GM12878 (cell line): ENCODE data around the gene CRELD2. TPM values are rescaled to one million over a fixed set of nuclear protein-coding genes. Genes with fewer than 3 reads are reported as not detected.

ENCODE experiments used
- ATAC-seq: fragments of 200-7000 bp; cut with Tn5 transposase; 3 replicates; pipeline ENCODE4 v1.9.1; 2020; ENCODE audit warnings: mild to moderate bottlenecking, moderate library complexity
- BruUV-seq: library from RNA; stranded (reverse); fragments of 400-500 nt; replicated peaks from 2 replicates; lab custom pipeline; 2021; lab: Mats Ljungman, UMichigan
- CTCF ChIA-PET: fragments of 300-600 bp; sonication (Branson Sonifier 250); formaldehyde crosslinking; extraction: SDS; loops from one replicate; lab custom pipeline; 2021; ENCODE audit warnings: inconsistent platforms; lab: Yijun Ruan, JAX
- POLR2A ChIA-PET: fragments of 350-600 bp; formaldehyde crosslinking; extraction: SDS; loops from one replicate; lab custom pipeline; 2021; ENCODE audit warnings: inconsistent platforms; lab: Charles Lee
- RAD21 ChIA-PET: fragments of 300-600 bp; sonication (Branson Sonifier 250); formaldehyde crosslinking; loops from one replicate; lab custom pipeline; 2023; ENCODE audit warnings: antibody characterized with exemption; ENCODE audit not compliant: unreplicated experiment; lab: Charles Lee
- SMC1A ChIA-PET: fragments of 300-600 bp; sonication (Branson Sonifier 250); formaldehyde crosslinking; loops from one replicate; lab custom pipeline; 2023; ENCODE audit not compliant: unreplicated experiment, uncharacterized antibody; lab: Charles Lee
- DNase-seq: peaks from one replicate; pipeline ENCODE4 v3.0.0-alpha.2; 2011; ENCODE audit warnings: low read depth, low spot score
- FAIRE-seq: peaks from 3 replicates; lab custom pipeline; 2011; peaks lifted over from hg19 to GRCh38; lab: Jason Lieb, UNC
- H2AFZ ChIP-seq: 2 replicates; pipeline ENCODE4 v1.6.0; 2011; ENCODE audit warnings: low read depth, low read length, control low read depth; ENCODE audit not compliant: control insufficient read depth
- H3K27ac ChIP-seq: 2 replicates; pipeline ENCODE4 v1.5.1; 2011; ENCODE audit warnings: control low read depth; ENCODE audit not compliant: control insufficient read depth, insufficient read depth
- H3K27me3 ChIP-seq, 2 experiments: replicated peaks in 1 of 2; 2 replicates each; pipeline versions ENCODE4 v1.6.0 to v1.6.1; 2011; ENCODE audit warnings: low read length in 1 of 2; ENCODE audit not compliant: control insufficient read depth in 2 of 2, insufficient read depth in 2 of 2
- H3K36me3 ChIP-seq, 2 experiments: 2 replicates each; pipeline ENCODE4 v1.5.1; 2011; ENCODE audit warnings: low read length in 1 of 2; ENCODE audit not compliant: control insufficient read depth in 2 of 2, insufficient read depth in 2 of 2
- H3K4me1 ChIP-seq: 2 replicates; pipeline ENCODE4 v1.6.1; 2011; ENCODE audit warnings: mild to moderate bottlenecking, low read length, moderate library complexity, mixed read lengths; ENCODE audit not compliant: control insufficient read depth, insufficient read depth
- H3K4me2 ChIP-seq: 2 replicates; pipeline ENCODE4 v1.6.0; 2011; ENCODE audit warnings: control low read depth; ENCODE audit not compliant: control insufficient read depth, insufficient read depth
- H3K4me3 ChIP-seq: fragments of 200-600 bp; sonication (generic); 2 replicates; pipeline ENCODE4 v1.5.1; 2016
- H3K79me2 ChIP-seq: 2 replicates; pipeline ENCODE4 v1.6.0; 2011; ENCODE audit warnings: low read length; ENCODE audit not compliant: control insufficient read depth, insufficient read depth
- H3K9ac ChIP-seq: 2 replicates; pipeline ENCODE4 v1.8.0; 2011; ENCODE audit warnings: low read length, control low read depth, mixed read lengths; ENCODE audit not compliant: control insufficient read depth, insufficient read depth
- H3K9me3 ChIP-seq: replicated peaks from 3 replicates; pipeline ENCODE4 v1.5.1; 2011; ENCODE audit warnings: mild to moderate bottlenecking, low read length; ENCODE audit not compliant: control insufficient read depth, insufficient read depth
- H4K20me1 ChIP-seq: 2 replicates; pipeline ENCODE4 v1.6.0; 2011; ENCODE audit not compliant: control insufficient read depth, insufficient read depth
- FOS ChIP-seq: IDR thresholded peaks from 3 replicates; pipeline ENCODE4 v1.6.1; 2011; ENCODE audit warnings: borderline replicate concordance; ENCODE audit not compliant: insufficient read length; ENCODE audit errors: extremely low read depth
- IRF3 ChIP-seq: fragments of 450-650 bp; IDR thresholded peaks from 2 replicates; pipeline ENCODE4 v1.6.1; 2014; ENCODE audit warnings: mild to moderate bottlenecking
- NR2C2 ChIP-seq: IDR thresholded peaks from 2 replicates; pipeline ENCODE4 v1.6.1; 2011; ENCODE audit warnings: borderline replicate concordance, low read depth; ENCODE audit not compliant: control insufficient read depth, insufficient read length
- NRF1 ChIP-seq: conservative IDR thresholded peaks from 2 replicates; pipeline ENCODE4 v1.6.1; 2011; ENCODE audit warnings: mild to moderate bottlenecking, low read depth, low read length, improper control_type of control experiment
- SMARCA5 ChIP-seq: fragments of 450-650 bp; IDR thresholded peaks from 2 replicates; pipeline ENCODE4 v1.6.1; 2017; ENCODE audit warnings: mild to moderate bottlenecking
- STAT3 ChIP-seq: IDR thresholded peaks from 2 replicates; pipeline ENCODE4 v1.6.1; 2011; ENCODE audit warnings: low read depth, low read length, improper control_type of control experiment
- ZNF274 ChIP-seq: IDR thresholded peaks from one replicate; pipeline ENCODE4 v1.8.0; 2011; ENCODE audit not compliant: insufficient read length, insufficient read depth
- WGBS: methylation state at CpG from one replicate; pipeline ENCODE4 v1.1.6; 2016; ENCODE audit warnings: low lambda C conversion rate; ENCODE audit not compliant: insufficient replicate concordance, insufficient coverage; ENCODE audit errors: missing lambda C conversion rate; 5-methylcytosine and 5-hydroxymethylcytosine counted together
- in situ Hi-C: fragments of 300-500 bp; cut with MboI; formaldehyde crosslinking; loops from 9 replicates; pipeline ENCODE4 v1.14.3; 2018; ENCODE audit warnings: mixed read lengths
- intact Hi-C: fragments of 100-400 bp; cut with micrococcal nuclease; formaldehyde crosslinking; loops from one replicate; pipeline ENCODE4 v1.14.2; 2022; ENCODE audit not compliant: unreplicated experiment
- polyA plus RNA-seq, 11 experiments: library from polyadenylated mRNA; depleted of rRNA in 4 of 11; unstranded in 6 of 11; stranded (reverse) in 5 of 11; fragments of >200 nt; fragmentation: Nextera tagmentation in 4 of 11; fragmentation: Illumina TruSeq in 1 of 11; extraction: Ambion mirVana in 4 of 11; extraction: Trizol in 1 of 11; gene quantifications; 1 replicate in 1 of 11; 2 replicates in 10 of 11; pipeline versions ENCODE4 v1.2.1 to v1.2.3, GENCODE V29; 2011 to 2016; ENCODE audit warnings: inconsistent platforms in 2 of 11, missing spikeins in 2 of 11, low read depth in 1 of 11
- total RNA-seq, 4 experiments: library from RNA; depleted of rRNA in 3 of 4; stranded (reverse); fragments of >200 nt in 3 of 4; fragmentation: Illumina TruSeq in 1 of 4; extraction: Trizol in 1 of 4; gene quantifications; 2 replicates each; pipeline versions ENCODE4 v1.2.1 to v1.2.3, GENCODE V29; 2013 to 2021
- TF ChIP-seq, protein P1 (sequence below): fragments of 450-650 bp; IDR thresholded peaks from 2 replicates; pipeline ENCODE4 v1.6.1; 2016; ENCODE audit warnings: mild to moderate bottlenecking

CRELD2 gene
- total and polyA plus RNA-seq, 10 of the 15 experiments (the other 5 are each of a cell fraction or from before 2014, with no cell fraction given): 9.4 to 111 (median 25.9) TPM

- TF ChIP-seq, protein P1, sequence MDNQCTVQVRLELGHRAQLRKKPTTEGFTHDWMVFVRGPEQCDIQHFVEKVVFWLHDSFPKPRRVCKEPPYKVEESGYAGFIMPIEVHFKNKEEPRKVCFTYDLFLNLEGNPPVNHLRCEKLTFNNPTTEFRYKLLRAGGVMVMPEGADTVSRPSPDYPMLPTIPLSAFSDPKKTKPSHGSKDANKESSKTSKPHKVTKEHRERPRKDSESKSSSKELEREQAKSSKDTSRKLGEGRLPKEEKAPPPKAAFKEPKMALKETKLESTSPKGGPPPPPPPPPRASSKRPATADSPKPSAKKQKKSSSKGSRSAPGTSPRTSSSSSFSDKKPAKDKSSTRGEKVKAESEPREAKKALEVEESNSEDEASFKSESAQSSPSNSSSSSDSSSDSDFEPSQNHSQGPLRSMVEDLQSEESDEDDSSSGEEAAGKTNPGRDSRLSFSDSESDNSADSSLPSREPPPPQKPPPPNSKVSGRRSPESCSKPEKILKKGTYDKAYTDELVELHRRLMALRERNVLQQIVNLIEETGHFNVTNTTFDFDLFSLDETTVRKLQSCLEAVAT: 0 out of 2 replicates have a peak, but pooled peaks have one; percentile 73
These were observed 44.6 kb downstream of the CRELD2 start (continued) for GRCh38 chr22:49962751-49963646.

DNA sequence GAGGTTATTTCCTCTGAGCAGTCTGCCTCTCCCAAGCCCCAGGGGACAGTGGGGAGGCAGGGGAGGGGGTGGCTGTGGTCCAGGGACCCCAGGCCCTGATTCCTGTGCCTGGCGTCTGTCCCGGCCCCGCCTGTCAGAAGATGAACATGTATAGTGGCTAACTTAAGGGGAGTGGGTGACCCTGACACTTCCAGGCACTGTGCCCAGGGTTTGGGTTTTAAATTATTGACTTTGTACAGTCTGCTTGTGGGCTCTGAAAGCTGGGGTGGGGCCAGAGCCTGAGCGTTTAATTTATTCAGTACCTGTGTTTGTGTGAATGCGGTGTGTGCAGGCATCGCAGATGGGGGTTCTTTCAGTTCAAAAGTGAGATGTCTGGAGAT is 45.2 kb downstream of the CRELD2 start:
- Histone ChIP-seq H3K9ac (peak overlapping the region; percentile 72; the same call in 1 of the 2 replicates), H3K27ac (no peak overlapping the region), H3K4me3 (peak overlapping the region; percentile 98), H3K9me3 (no peaks in the 10 kb centered on the region), H3K27me3 (no peaks in the 10 kb centered on the region), H3K36me3 (peaks cover 14 to 19% of the 10 kb centered on the region in 2 experiments), H2AFZ (no peak overlapping the region), H4K20me1 (peaks cover 2% of the 10 kb centered on the region; the same call in 1 of the 2 replicates), H3K79me2 (peaks cover 49% of the 10 kb centered on the region), H3K4me2 (peak overlapping the region; percentile 87), H3K4me1 (peaks cover 37% of the 10 kb centered on the region)
- WGBS: 62% methylated on average over 6 of the region's 6 CpGs
- BruUV-seq: no TSS peak
- ChIA-PET RAD21 (interaction anchor here (1.6 to 2.6 kb wide), 2 partner anchors 33 to 67 kb away, joined by 4 to 11 read pairs; no protein-coding TSS in a partner anchor), POLR2A (no interaction called here), CTCF (interaction anchor here (1.4 to 2.2 kb wide), 2 partner anchors 27 to 33 kb away, joined by 5 to 6 read pairs; no protein-coding TSS in a partner anchor), SMC1A (interaction anchor here (1.6 kb wide), 1 partner anchor 38 kb away, joined by 3 read pairs; no protein-coding TSS in a partner anchor)
- in situ Hi-C loops: loop anchor here (10.0 kb wide), 1 partner anchor 571 kb away; the partner anchor contains the start of gene TYMP
- TF ChIP-seq STAT3: no peak
- TF ChIP-seq SMARCA5: no peak
- no peak for TF ChIP-seq FOS
- TF ChIP-seq NRF1: no peak
- no peak for TF ChIP-seq ZNF274
- TF ChIP-seq NR2C2: no peak
- no peak for TF ChIP-seq IRF3
- no peak for ATAC-seq
- DNase-seq: no peak
- FAIRE-seq: no peak
- intact Hi-C loops: loop anchor here (5.0 kb wide), 1 partner anchor 224 kb away; the partner anchor contains the start of gene TRABD
